Breast epithelium (tissue), 4 donors: Measurements from ENCODE around the gene TNS3. TPM values are rescaled to one million over a fixed set of nuclear protein-coding genes. Genes with fewer than 3 reads are reported as not detected.

Source experiments
- DNase-seq, 2 donors: peaks; one replicate each; pipeline ENCODE4 v3.0.0-alpha.2; 2019; ENCODE audit warnings: low spot score in 2 of 2
- H3K27ac ChIP-seq, 2 donors: fragments of 200-600 bp; sonication (generic) in 1 of 2; one replicate each; pipeline ENCODE4 v1.5.1; 2016 to 2019; ENCODE audit warnings: mild to moderate bottlenecking in 1 of 2
- H3K27me3 ChIP-seq, 2 donors: fragments of 200-600 bp; sonication (generic) in 1 of 2; one replicate each; pipeline versions ENCODE4 v1.5.1 to v1.6.0; 2017 to 2019; ENCODE audit warnings: control low read depth in 1 of 2, mild to moderate bottlenecking in 1 of 2
- H3K36me3 ChIP-seq: fragments of 200-600 bp; one replicate; pipeline ENCODE4 v1.5.1; 2019
- H3K4me1 ChIP-seq, 2 donors: fragments of 200-600 bp; sonication (generic); one replicate each; pipeline ENCODE4 v1.5.1; 2016 to 2019; ENCODE audit warnings: control low read depth in 1 of 2
- H3K4me3 ChIP-seq, 3 donors: fragments of 200-600 bp; sonication (generic); 1 replicate in 2 of 3; 2 replicates in 1 of 3; pipeline ENCODE4 v1.5.1; 2016 to 2019; ENCODE audit warnings: mild to moderate bottlenecking in 3 of 3, moderate library complexity in 2 of 3
- H3K9me3 ChIP-seq, 2 donors: fragments of 200-600 bp; sonication (generic) in 1 of 2; one replicate each; pipeline ENCODE4 v1.5.1; 2016 to 2019; ENCODE audit warnings: control low read depth in 1 of 2
- POLR2A ChIP-seq: fragments of 450-650 bp; IDR thresholded peaks from one replicate; pipeline ENCODE4 v1.6.1; 2016; ENCODE audit warnings: antibody characterized with exemption, mild to moderate bottlenecking, moderate library complexity
- POLR2AphosphoS5 ChIP-seq, 3 donors: sonication (generic); formaldehyde crosslinking; IDR thresholded peaks; one replicate each; pipeline ENCODE4 v1.6.1; 2017; ENCODE audit warnings: antibody characterized with exemption in 3 of 3
- intact Hi-C: fragments of 100-400 bp; cut with DNase I; formaldehyde crosslinking; loops from one replicate; pipeline ENCODE4 v1.15.1; 2023; ENCODE audit warnings: low total_unique reads
- total RNA-seq, 3 donors: library from RNA; depleted of rRNA; stranded (reverse); fragments of >200 nt; gene quantifications; one replicate each; pipeline ENCODE4 v1.1.0, GENCODE V29; 2016
- TF ChIP-seq, protein P1 (sequence below), 3 donors: fragments of 450-650 bp; IDR thresholded peaks; one replicate each; pipeline ENCODE4 v1.5.1; 2016 to 2017; ENCODE audit warnings: antibody characterized with exemption in 3 of 3, mild to moderate bottlenecking in 3 of 3, moderate library complexity in 3 of 3

TNS3 gene
- total RNA-seq, 3 donors from 2014 or later, result 41.0 to 78.1 (median 56.2) TPM

DNA sequence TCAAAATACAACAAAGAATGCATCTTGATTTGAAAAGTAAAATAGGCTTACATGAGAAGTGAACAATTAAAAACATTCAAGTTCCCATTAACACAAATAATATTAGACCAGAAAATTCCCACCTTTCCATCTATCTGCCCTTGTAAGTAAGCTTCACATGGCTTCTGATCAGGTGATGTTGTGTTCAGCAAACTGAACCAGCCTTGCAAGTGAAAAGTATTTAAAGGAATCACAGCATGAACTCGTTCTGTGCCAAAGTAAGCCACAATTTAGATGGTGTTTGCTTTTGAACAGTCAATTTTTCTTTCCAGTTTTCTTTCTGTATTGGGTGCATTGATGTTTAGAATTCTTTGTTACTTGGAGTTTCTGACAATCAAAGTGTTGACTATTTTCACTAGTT, 347.9 kb downstream of the TNS3 start:
- TF ChIP-seq POLR2AphosphoS5 (IDR thresholded peaks at IDR 0.05) (no peak), POLR2A (no peak)
- H3K9me3 ChIP-seq, result no peaks in the 10 kb centered on the region
- H3K4me3 ChIP-seq, result no peak overlapping the region
- H3K4me1 ChIP-seq, result no peaks in the 10 kb centered on the region
- H3K27ac ChIP-seq, result no peak overlapping the region
- H3K27me3 ChIP-seq, result no peaks in the 10 kb centered on the region
- DNase-seq, result no peak
- H3K36me3 ChIP-seq, result no peaks in the 10 kb centered on the region
- intact Hi-C loops, result no loop called here

DNA sequence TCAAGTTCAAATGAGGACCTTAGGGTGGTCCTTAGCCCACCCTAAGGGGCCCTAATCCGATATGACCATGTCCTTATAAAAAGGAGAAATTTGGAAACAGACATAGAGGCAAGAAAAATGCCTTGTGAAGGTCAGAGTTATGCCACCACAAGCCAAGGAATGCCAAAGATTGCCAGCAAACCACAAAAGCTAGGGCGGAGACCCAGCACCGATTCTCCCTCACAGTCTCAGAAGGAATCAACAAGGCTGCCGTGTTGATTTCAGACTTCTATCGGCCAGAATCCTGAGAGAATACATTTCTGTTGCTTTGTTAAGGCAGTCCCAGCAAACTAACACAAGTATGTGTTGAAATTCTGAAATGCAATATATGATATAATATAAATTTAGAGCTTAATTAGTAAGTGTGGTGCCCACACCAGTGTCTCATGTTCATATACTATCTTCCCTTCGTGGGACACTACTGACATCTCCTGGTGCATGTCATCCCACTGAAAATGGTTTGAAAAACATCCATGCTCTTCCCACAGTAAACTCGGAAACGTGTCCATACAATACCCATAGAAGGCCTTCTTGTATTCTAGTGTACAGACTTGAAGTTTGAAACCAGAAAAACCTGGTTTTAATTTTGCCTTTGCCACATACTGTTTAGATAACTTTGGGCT, 349.0 kb downstream of the TNS3 start:
- no peak for TF ChIP-seq POLR2AphosphoS5 (IDR thresholded peaks at IDR 0.05)
- TF ChIP-seq POLR2A, result no peak
- TF ChIP-seq, protein P1, sequence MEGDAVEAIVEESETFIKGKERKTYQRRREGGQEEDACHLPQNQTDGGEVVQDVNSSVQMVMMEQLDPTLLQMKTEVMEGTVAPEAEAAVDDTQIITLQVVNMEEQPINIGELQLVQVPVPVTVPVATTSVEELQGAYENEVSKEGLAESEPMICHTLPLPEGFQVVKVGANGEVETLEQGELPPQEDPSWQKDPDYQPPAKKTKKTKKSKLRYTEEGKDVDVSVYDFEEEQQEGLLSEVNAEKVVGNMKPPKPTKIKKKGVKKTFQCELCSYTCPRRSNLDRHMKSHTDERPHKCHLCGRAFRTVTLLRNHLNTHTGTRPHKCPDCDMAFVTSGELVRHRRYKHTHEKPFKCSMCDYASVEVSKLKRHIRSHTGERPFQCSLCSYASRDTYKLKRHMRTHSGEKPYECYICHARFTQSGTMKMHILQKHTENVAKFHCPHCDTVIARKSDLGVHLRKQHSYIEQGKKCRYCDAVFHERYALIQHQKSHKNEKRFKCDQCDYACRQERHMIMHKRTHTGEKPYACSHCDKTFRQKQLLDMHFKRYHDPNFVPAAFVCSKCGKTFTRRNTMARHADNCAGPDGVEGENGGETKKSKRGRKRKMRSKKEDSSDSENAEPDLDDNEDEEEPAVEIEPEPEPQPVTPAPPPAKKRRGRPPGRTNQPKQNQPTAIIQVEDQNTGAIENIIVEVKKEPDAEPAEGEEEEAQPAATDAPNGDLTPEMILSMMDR (IDR thresholded peaks at IDR 0.05), result no peak
- Histone ChIP-seq H3K4me1 (no peaks in the 10 kb centered on the region), H3K9me3 (no peaks in the 10 kb centered on the region), H3K27me3 (no peaks in the 10 kb centered on the region), H3K4me3 (no peak overlapping the region), H3K27ac (no peak overlapping the region), H3K36me3 (no peaks in the 10 kb centered on the region)
- intact Hi-C loops, result no loop called here
- DNase-seq, result no peak

DNA sequence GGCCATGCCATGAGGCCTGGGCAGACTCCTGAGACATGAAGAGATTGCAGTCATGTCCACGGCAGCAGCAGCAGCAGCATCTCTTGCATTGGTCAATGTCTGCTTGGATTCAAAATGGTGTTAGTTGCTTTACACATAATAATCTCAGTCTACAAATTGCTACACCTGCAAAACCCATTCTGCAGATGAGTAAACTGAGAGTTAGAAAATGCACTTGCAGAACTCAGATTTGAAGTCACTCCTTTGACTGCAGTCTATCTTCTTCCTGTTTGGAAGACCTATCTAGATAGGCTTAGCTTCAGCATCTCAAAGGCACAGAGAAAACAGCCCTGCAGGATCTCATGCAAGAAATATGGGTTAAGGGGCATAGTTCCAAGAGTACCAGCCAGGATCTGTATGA, 350.3 kb downstream of the TNS3 start:
- intact Hi-C loops, result no loop called here
- H3K4me3 ChIP-seq, result no peak overlapping the region
- no peaks in the 10 kb centered on the region for H3K4me1 ChIP-seq
- no peaks in the 10 kb centered on the region for H3K36me3 ChIP-seq
- no peaks in the 10 kb centered on the region for H3K9me3 ChIP-seq
- TF ChIP-seq, protein P1 (IDR thresholded peaks at IDR 0.05), result no peak
- TF ChIP-seq POLR2A, result no peak
- TF ChIP-seq POLR2AphosphoS5 (IDR thresholded peaks at IDR 0.05), result no peak
- no peak overlapping the region for H3K27ac ChIP-seq
- DNase-seq, result no peak
- peaks cover 0 to 7% of the 10 kb centered on the region in 2 donors for H3K27me3 ChIP-seq

DNA sequence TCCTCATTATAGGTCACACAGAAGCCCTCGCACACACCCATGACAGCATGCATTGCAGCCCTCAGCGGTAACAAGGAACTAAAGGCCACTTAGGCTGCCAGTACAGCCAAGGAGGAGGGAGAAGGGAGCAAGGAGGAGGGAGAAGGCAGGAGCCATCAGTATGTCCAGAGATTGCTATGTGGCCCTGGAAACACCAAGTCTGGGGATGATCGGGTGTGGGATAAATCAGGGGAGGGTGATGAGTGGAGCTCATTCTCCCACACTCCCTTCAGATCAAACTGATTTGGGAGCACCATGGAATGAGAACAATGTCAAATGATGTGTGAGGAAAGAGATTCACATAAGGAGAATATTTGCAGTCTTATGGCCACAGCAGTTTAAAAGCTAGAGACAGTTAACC, 350.9 kb downstream of the TNS3 start:
- TF ChIP-seq POLR2AphosphoS5 (IDR thresholded peaks at IDR 0.05), result no peak
- TF ChIP-seq POLR2A, result no peak
- TF ChIP-seq, protein P1 (IDR thresholded peaks at IDR 0.05), result no peak
- Histone ChIP-seq H3K27ac (no peak overlapping the region), H3K4me1 (no peaks in the 10 kb centered on the region), H3K27me3 (peaks cover 0 to 7% of the 10 kb centered on the region in 2 donors), H3K36me3 (no peaks in the 10 kb centered on the region), H3K9me3 (no peaks in the 10 kb centered on the region), H3K4me3 (no peak overlapping the region)
- no peak for DNase-seq
- intact Hi-C loops, result no loop called here

DNA sequence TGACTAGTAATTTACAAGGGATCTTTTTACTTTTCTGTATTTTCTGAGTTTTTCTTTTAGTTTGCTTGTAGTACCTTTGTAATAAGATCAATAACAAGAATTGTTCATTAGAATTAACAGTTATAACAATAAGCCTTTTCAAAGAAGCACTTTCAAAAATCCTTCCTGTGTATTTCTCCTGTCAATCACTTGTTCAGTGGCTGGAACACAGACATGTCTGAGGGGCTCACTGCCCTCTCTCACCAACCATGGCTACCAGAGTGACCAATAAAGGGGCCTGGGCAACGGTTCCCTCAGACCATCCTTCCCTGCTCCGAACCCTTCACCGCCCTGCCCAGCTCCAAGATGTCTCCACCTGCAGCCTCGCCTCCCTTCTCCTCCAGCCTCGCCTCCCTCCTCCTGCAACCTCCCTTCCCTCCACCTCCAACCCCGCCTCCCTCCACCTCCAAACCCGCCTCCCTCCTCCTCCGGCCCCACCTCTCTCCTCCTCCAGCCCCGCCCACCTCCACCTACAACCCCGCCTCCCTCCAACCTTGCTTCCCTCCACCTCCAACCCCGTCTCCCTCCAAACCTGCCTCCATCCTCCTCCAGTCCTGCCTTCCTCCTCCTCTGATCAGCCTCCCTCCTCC, 353.4 kb downstream of the TNS3 start:
- H3K9me3 ChIP-seq, result no peaks in the 10 kb centered on the region
- DNase-seq, result no peak
- no peak overlapping the region for H3K4me3 ChIP-seq
- intact Hi-C loops, result no loop called here
- TF ChIP-seq, protein P1 (IDR thresholded peaks at IDR 0.05), result no peak
- TF ChIP-seq POLR2A (no peak), POLR2AphosphoS5 (IDR thresholded peaks at IDR 0.05) (no peak)
- H3K27ac ChIP-seq, result no peak overlapping the region
- H3K4me1 ChIP-seq, result no peaks in the 10 kb centered on the region
- H3K27me3 ChIP-seq, result peaks cover 0 to 7% of the 10 kb centered on the region in 2 donors
- no peaks in the 10 kb centered on the region for H3K36me3 ChIP-seq
